GM19467 (cell line): Measurements from ENCODE around the gene CPZ.
"Not testable (repeated sequence)": the region's sequence is repeated elsewhere in the genome, so short reads cannot be mapped to it uniquely, and the experiment has no call there.

Experiments used
- ATAC-seq: cut with Tn5 transposase; IDR thresholded peaks from one replicate; pipeline ENCODE4 v1.9.1; 2021; ENCODE audit warnings: mild to moderate bottlenecking, moderate library complexity; ENCODE audit not compliant: unreplicated experiment

Gene CPZ

GRCh38 chr4:8608714-8609391 is 16.3 kb downstream of the CPZ start:
- no peak for ATAC-seq

DNA sequence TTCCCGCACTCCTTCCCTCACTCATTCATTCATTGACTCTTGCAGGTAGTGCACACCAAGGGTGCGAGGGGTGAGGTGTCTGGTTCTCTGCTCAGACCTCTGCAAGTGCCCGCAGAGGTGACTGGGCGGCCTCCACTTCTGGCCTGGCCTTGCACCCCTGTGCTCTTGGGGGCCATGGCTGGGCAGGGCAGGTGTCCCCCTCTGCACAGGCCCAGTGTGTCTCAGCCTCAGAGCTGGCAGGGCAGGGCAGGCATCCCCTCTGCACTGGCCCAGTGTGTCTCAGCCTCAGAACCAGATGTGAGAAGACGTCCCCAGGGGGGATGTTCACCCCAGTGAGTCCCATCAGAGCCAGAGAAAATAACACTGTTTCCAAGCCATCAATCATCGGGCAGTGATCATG is 16.8 kb downstream of the CPZ start:
- no peak for ATAC-seq

GRCh38 chr4:8609824-8610350 is 17.3 kb downstream of the CPZ start:
- no peak for ATAC-seq

- no peak for ATAC-seq
Observed at GRCh38 chr4:8610858-8611616, 18.5 kb downstream of the CPZ start.

DNA sequence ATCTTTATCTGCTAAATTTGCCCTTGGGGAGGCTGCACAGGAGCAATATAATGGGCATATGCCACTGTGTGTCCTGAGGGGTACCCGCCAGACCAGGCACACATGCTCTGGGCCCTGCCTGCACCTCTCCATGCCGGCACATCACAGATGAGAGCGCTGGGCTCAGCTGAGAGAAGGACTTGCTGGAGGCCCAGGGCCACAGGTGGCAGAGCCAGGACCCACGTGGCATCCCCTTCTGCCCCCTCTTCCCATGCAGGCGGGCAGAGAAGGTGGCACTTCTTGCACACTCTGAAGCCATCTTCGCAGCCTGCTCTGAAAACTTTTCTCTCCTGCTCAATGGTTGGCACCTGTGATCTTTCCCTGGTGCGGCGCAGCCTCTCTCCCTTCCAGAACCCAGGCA is 20.1 kb downstream of the CPZ start:
- ATAC-seq, result no peak

DNA sequence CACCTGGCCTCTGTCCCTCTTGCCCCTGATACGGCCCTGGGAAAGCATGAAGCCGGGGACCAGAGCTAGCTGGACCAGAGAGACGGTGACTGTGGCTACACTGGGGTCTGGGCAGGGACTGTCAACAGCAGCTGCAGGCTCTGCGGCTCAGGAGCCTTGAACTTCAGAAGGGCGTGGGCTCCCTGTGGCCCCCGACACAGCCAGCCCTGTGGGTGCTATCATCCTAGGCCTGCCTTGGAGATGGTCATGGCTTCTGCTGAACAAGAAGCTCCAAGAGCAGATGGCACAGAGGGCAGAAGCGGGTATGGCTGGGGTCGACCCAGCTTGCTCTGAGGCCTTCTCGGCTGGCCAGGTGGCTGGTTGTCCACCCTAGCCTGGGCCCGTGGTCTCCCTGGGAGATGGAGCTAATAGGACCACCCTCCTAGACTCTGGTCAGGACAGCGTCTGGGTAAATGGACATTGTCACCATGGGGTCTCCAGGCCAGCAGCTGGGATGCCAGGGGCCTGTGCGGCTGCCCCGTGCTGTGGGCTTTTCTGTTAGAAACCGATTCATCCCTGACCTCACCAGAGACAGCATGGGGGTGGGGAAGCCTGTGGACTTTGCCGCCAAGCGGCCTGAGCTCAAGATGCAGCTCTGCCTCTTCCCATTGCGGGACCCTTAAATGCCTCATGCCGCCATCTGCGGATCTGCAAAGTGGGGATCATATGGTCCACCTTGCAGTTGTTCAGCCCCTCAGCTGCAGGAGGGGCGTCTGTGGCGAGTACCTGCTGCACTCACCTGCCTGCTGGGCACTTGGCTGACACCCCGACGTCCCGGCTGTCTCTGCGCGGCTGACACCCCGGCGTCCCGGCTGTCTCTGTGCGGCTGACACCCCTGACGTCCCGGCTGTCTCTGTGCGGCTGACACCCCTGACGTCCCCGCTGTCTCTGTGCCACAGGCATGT is 21.1 kb downstream of the CPZ start:
- no peak for ATAC-seq

DNA sequence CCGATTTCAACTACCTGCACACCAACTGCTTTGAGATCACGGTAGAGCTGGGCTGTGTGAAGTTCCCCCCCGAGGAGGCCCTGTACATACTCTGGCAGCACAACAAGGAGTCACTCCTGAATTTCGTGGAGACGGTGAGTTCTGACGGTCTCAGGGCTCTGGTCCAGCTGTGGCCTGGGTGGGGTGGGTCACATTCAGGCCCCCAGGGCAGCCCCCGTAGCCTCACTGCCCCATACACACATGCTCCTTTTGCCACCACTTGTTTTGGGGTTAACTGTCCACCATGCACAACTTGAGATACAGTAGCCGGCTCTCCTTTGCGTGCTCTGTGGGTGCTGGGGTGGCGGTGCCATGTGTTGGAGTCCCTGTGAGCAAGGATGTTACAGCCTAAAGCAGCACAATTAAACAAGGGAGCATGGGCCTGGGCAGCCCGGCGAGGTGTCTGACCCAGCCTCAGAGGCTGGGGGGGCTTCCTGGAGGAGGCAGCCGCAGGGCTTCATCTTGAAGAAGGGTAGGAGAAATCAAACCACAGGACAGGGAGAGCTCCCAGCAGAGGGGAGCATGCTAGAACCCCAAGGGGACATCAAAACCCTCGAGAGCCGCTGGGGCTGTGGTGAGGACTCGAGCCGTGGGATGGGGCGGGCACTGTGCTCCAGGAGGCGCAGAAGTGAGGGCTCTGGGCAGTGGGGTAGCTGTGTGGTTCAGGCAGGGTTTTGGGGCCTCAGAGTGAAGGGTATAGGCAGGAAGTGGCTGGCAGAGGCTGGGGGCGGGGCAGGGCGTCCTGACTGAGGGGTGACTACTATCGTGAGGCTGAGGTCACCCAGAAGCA is 22.0 kb downstream of the CPZ start:
- ATAC-seq, result no peak

- no peak for ATAC-seq
Observed at GRCh38 chr4:8615366-8615765, 22.8 kb downstream of the CPZ start.

- ATAC-seq, result no peak
Observed at GRCh38 chr4:8615921-8616787, 23.6 kb downstream of the CPZ start.

GRCh38 chr4:8616831-8617230 is 24.3 kb downstream of the CPZ start:
- ATAC-seq, result no peak

- no peak for ATAC-seq
Observed at GRCh38 chr4:8617486-8618040, 25.0 kb downstream of the CPZ start.

- no peak for ATAC-seq
Observed at GRCh38 chr4:8618421-8618820, 25.9 kb downstream of the CPZ start.

DNA sequence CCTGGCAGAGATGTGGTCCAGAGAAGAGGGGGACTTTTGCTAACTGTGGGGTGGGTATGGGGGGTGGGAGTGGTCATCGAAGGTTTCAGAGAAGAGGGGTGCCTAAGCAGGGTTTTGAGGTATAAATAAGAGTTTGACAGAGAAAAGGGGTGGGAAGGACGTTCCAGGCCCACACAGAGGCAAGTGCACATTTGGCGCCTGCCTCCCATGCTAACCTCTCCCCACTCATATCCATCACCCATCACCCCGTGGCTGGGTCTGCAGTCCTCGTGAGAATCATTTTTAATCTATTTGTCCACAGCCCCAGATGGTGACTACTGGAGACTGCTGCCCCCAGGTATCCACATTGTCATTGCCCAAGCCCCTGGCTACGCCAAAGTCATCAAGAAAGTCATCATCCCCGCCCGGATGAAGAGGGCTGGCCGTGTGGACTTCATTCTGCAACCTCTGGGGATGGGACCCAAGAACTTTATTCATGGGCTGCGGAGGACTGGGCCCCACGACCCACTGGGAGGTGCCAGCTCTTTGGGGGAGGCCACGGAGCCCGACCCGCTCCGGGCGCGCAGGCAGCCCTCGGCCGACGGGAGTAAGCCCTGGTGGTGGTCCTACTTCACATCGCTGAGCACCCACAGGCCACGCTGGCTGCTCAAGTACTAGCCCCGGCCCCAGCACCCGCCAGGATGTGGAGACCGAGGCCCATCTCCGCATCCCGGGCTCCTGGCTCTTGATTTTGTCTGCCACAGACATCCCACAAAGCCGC is 26.6 kb downstream of the CPZ start:
- no peak for ATAC-seq

DNA sequence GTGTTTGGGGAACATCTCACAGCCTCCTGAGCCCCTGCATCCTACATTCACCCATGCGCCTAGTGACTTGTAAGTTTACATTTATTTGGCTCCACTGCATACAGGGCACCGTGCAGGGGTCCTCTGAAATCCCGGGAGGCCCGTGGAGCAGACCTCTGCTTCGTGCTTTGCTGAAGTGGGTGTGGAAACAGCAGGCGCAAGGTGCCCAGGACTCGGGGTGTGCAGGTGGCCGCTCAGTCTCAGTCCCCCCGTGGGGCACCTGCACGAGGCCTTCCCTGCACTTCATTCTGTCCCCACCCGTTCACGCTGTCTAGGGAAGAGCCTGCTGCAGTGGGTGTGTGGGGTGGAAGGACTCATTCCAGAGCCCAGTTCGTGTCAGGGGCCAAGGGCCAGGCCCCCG is 28.6 kb downstream of the CPZ start:
- ATAC-seq, result not testable (repeated sequence)

DNA sequence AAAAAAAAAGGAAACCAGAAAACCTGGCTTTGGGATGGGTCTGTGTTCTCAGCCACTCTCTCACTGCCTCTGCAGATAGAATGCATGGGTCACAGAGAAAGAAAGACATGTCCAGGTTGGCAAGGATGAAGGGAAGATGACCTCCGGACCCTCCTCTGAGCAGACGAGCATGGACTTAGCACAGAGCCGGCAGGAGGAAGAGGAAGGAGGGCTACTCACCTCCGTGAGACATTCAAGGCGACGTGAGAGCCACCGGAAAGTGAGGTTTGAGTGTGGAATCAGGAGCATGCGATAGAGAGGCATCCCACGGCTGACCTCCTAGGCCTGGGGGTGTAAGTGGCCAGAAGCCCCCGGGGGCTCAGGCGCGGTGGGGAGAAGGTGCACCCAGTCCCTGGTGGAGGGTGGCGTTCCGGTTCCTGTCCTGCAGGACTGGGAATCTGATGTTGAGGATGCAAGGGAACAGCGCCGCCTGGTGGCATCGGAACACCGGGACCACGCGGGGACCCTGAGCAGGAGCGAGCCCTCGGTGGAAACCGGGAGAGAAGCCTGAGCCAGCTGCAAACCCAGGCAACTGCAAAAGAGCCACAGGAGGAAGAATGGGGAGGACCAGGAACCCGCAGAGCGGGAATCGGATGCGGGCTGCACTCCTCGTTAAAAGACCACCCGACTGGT is 32.2 kb downstream of the CPZ start:
- not testable (repeated sequence) for ATAC-seq

DNA sequence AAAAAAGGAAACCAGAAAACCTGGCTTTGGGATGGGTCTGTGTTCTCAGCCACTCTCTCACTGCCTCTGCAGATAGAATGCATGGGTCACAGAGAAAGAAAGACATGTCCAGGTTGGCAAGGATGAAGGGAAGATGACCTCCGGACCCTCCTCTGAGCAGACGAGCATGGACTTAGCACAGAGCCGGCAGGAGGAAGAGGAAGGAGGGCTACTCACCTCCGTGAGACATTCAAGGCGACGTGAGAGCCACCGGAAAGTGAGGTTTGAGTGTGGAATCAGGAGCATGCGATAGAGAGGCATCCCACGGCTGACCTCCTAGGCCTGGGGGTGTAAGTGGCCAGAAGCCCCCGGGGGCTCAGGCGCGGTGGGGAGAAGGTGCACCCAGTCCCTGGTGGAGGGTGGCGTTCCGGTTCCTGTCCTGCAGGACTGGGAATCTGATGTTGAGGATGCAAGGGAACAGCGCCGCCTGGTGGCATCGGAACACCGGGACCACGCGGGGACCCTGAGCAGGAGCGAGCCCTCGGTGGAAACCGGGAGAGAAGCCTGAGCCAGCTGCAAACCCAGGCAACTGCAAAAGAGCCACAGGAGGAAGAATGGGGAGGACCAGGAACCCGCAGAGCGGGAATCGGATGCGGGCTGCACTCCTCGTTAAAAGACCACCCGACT is 37.8 kb downstream of the CPZ start:
- not testable (repeated sequence) for ATAC-seq

- not testable (repeated sequence) for ATAC-seq
Observed at GRCh38 chr4:8631896-8632295, 39.3 kb downstream of the CPZ start.
